ENCODE results near the gene SIK3.
"Not testable (repeated sequence)": the region's sequence is repeated elsewhere in the genome, so short reads cannot be mapped to it uniquely, and the experiment has no call there.

SIK3 gene

DNA sequence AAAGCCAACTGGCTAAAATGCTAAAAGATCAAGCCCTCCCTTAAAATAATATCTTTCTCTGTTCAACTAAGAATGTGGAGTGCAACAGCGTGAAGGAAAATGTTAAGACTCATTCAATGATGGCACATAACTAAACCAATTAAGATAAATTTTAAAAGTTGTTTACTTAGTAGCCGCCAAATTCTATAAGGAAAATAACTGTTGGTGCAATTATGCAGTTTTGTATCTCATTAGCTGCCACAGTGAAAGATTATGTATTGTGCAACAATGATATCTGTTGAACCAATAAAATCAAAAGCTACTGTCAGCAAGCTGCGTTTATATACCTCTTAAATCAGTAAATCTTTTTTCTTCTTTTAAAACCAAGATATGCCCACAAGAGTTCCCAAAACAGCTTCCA lies 55.5 kb downstream of the SIK3 start:
- DNase-seq = no peak

DNA sequence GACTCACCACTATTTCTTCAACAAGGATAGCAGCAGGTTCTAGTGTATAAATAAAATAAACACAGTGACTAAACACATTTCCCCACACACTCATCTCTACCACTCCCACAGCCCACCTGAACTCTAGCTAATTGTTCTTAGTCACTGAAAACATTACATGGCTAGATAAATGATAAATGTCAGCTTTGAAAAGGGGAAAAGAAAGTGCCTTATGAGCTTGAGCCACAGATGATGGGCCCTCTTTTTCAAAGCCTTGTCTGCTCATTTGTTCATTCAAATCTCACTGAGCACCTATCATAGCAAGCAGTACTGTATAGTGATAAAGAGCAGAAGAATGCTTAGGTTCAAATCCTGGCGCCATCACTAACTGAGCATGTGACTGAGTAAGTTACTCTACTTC lies 58.3 kb downstream of the SIK3 start:
- DNase-seq = no peak

DNA sequence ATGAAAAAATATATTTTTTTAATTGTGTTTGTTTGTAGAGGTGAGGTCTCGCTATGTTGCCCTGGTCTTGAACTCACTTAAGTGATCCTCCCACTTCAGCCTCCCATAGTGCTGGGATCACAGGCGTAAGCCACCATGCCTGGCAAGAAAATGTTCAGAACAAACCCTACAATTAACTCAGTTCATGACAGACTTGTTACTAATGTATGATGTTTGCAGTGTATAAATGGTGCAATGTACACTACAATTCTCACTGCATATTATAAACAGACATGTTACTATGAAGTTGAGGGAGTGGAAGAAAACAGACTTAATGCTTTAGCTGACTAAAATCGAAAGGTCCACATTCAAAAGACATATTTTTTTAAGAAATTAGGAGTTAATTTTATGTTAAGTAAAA lies 59.0 kb downstream of the SIK3 start:
- DNase-seq = no peak

DNA sequence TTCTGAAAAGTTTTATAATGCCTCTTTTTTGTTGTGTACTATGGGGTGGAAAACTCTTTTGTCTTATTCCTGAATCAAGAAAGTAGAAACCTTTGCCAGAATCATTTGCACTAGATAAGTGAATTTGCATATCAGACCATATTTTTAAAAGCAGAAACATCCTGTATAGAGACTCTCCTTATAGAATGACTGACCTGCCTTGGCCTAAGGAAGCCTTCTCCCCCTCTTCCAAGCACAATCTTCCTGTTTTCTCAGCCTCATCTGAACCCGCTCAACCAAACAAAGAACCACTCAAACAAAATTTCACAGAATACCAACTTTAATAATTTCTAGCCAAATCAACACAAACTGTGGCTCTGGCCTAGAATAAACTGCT lies 60.3 kb downstream of the SIK3 start:
- DNase-seq = no peak

DNA sequence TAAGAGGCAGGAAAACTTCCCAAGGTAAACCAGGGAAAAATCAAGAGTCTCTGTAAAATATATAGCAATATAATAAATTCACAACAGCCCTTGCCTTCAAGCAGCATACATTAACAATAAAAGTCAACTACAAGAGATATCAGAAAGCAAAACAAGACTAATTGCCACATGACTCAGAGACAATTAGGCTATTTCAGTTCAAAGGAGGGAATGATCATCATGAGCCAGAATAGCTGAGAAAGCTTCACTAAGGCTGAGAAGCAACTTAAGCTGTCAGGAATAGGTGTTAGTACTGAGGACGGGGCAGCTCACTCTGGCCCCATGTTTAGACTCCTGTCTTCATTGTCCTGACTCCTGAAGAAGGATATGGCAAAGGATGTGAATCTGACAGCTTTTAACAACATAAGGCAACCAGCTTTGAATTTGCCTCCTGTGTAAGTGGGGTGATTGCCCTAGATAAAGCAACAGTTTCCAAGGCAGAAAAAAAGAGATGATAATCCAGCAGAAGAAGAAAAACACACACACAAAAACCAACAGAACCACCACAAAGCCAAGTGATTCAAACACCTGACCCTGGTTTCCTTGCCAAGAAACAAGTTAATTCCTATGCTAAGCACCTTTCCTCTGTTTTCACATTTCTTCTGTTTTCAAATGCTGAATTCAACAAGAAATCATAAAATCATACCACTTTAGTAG lies 60.8 kb downstream of the SIK3 start:
- no peak for DNase-seq

DNA sequence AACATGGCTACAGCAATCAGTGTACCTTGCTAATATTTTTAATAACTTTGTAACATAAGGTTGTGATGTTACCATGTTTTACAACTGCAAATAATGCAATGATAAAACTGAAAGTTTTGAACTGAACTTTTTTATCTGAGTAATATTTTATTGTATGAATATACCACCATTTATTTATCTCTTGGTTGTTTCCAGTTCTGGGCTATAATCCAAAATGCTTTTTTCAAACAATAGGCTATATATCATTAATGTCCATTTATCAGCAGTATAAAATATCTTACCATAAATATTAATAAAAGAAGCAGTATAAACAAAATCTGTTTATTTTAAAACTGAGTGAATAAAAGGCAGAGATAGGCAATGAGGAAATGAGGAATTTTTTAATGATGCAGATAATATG lies 63.3 kb downstream of the SIK3 start:
- no peak for DNase-seq

DNA sequence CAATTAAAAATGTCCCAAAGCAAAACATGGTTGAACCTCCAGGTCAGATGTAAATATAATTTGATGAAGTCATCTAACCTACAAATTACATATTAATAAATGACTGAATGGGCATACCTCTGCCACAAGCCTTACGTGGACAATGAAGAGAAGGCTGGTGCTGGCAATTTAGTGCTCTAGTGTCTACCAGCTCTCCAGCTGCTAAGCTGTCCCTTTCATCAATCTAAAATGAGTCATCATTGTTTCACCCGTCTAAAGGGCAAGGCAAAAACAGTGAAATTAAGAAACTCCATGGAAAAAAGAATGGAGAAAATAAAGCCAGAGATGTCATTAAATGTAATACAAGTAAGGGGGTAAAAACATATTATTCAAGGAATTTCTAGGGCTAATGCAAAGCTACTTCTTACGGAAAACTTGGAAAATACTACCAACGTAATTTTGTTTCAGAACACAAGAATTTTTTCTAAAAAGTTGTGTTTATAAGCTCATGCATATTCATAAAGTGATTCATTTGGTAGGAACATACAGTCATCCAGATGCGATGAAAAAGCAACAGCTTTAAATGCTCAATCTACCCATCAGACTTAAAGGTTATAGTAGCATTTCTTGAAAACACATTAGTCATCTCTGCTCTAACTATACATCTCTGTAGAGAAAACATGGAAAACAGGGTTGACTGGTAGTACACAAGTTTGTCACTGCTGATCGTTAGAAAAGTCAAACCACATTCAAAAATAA lies 71.5 kb downstream of the SIK3 start:
- peak; percentile 75 for DNase-seq

DNA sequence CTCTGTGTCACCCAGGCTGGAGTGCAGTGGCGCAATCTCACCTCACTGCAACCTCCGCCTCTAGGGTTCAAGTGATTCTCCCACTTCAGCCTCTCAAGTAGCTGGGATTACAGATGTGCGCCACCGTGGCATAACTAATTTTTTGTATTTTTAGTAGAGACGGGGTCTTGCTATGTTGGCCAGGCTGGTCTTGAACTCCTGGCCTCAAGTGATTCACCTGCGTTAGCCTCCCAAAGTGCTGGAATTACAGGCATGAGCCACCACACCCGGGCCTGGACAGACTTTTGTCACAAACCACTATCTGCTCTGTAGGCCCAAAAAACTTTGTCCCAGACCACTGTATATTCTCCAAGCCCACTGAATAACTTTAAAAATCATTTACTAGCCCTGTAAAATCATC lies 74.5 kb downstream of the SIK3 start:
- not testable (repeated sequence) for DNase-seq

DNA sequence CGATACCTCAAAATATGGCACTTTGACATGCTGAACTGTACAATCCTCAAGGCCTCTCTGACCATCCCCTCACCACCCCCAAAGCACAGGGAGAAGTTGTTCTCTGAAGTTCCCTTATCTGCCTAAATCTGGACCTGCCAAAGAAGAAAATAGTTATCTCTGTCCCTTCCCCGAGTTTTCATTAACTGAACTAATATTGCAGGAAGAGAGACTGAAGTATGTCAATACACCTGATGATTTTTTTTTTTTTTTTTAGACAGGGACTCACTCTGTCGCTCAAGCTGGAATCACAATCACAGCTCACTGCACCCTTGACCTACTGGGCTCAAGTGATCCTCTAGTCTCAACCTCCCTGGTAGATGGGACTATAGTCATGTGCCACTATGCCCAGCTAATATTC lies 75.0 kb downstream of the SIK3 start:
- no peak for DNase-seq

DNA sequence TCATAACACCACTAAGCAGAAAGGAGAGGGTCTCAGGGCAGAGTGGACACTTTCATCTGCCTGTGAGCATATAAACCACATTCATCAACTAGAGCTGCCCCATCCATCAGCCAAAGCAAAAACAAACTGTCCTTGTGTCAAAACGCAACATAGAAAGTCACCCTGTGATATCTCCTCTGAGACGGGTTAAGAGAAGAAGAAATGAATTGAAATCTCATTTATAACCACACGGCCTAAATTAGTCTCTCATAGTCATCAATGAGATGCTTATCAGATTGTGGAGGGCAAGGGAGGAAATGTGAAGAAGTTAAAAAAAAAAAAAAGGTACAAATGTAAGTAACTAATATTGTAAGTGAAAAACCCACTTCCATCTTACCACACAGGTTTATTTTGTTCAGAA lies 75.7 kb downstream of the SIK3 start:
- no peak for DNase-seq

DNA sequence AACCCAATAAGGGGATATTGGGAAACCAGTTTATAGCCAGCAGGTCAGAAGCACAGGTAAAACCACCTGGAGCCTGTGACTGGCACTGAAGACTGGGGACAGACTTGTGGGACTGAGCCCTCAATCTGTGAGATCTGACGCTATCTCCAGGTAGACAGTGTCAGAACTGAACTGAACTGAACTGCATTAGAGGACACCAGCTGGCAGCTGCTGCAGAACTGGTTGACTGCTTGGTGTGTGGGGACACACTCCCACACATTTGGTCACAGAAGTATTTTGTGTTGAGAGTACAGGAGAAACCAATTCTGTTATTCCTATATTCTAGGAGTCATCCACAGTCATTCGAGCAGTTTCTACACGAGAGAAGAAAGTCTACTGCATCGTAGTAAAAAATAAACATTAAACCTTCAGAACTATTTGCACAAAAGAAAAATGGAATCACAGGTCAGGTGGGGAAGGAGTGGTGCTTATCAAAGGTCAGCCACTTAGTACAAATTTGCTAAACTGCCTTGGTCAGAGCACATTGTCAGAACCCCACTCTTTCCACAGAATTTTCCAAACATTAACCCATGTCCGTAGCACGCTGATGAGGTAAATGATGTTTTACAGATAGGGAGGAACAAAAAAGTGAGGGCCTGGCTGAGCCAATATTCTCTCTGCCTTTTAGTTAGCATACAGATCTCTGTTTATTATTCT lies 77.2 kb downstream of the SIK3 start:
- no peak for DNase-seq

DNA sequence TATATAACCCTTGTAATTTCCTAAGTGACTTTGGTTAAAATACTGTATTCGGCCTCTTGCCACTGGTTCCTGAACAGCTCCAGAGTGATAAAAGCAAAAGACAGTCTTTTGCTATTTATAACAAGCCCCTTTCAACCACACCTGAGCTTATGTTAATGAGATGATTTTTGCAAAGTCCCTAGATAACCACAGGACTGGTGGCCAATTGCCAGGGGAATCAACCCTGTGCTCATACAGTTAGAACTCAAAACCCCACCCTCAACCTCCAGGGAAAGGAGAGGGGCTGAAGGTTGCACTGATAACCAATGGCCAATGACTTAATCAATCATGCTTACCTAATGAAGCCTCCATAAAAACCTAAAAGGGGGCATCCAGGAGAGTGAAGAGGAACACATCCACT lies 77.9 kb downstream of the SIK3 start:
- DNase-seq = no peak

DNA sequence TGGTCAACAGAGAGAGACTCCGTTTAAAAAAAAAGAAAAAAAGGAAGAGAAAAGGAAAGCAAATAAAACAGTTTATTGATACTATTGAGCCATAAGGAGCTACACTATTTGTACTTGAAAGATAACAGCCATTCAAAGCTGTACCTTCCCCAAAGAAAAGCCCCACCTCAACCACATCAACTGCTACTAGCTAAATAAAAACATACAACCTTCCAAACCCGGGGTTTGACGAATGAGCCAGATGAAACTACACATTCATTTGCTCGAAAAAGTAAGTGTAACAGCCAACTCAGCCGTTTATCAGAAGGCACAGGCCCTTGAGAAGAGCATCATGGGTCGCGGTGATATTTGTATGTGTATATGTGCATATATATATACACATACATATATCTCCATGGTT lies 78.4 kb downstream of the SIK3 start:
- DNase-seq = no peak

DNA sequence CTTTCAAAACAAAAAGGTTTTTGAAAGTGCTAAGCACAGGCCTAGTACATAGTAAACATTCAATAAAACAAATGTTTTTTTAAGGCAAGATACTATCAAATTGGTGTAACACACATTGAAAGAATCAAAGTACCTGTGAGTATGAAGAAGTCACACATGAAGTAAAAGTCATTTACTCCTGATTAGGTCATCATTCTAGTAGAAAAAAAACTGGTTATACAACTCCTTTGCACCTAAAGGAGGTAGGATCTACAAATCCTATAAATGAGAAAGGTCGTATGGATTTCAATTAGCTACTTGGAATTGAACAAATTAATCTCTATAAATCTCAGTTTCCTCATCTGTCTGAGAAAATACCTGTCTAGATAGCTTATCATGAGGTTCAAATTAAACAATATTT lies 80.8 kb downstream of the SIK3 start:
- no peak for DNase-seq

DNA sequence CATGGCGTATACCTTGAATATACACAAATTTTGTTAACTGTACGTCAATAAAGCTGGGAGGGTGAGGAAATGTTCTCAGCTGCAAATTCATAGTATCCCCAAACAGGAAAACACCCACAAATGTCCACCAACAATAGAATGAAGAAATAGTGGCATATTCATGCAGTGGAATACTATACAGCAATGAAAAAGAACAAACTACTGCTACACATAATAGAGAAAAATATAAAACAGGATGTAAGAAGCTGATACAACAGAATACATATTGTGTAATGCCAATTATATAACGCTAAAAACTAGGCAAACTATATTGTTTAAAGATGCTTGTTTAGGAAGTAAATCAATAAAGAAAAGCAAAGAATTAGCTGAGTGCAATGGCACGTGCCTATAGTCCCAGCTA lies 81.5 kb downstream of the SIK3 start:
- no peak for DNase-seq

DNA sequence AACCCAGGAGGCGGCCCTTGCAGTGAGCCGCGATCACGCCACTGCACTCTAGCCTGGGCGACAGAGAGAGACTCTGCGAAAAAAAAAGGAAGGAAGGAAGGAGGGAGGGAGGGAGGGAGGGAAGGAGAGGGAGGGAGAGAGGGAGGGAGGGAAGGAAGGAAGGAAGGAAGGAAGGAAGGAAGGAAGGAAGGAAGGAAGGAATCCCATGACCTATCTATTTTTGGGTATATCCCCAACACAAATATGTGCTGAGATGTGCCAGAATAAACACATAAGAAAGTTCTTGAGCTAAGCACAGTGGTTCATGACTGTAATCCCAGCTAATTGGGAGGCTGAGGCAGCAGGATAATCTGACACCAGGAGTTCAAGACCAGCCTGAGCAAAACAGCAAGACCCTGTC lies 82.0 kb downstream of the SIK3 start:
- no peak for DNase-seq

DNA sequence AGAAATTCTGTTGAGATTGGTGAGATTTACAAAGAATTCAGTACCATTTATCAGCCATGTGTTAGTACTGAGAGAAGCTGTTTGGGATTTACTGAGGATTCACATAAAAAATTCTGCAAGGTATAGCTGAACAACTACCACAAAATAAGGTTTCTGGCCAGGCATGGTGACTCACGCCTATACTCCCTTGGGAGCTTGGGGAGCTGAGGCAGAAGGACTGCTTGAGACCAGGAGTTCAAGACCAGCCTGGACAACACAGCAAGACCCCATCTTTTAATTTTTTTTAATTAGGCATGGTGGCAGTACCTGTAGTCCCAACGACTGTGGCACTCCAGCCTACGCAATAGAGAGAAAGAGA lies 86.7 kb downstream of the SIK3 start:
- DNase-seq = peak; percentile 87

DNA sequence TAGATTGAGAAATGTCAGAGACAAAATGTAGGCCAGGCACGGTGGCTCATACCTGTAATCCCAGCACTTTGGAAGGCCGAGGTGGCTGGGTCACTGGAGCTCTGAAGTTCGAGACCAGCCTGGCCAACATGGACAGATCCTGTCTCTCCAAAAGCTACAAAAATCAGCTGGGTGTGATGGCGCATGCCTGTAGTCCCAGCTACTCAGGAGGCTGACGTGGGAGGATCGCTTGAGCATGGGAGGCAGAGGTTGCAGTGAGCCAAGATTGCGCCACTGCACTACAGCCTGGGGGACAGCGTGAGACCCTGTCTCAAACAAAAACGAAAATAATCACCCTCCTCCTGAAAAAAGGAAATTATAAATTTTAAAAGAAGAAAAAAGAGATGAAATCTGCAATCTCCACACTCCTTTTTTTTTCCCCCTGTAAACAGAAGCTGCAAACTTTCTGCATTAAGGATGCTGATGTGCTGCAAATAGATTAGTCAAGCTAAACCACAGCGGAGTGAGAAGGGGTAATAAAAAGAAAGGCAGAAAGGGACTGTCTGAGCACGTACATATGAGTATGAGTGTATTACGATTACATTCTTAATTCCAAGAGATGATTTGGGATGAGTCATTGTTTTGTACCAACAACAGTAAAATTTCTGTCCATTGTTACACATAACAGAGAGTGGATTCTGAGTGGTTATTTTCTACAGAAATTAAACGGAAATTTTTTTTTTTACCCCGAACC lies 87.3 kb downstream of the SIK3 start:
- peak; percentile 96 for DNase-seq

DNA sequence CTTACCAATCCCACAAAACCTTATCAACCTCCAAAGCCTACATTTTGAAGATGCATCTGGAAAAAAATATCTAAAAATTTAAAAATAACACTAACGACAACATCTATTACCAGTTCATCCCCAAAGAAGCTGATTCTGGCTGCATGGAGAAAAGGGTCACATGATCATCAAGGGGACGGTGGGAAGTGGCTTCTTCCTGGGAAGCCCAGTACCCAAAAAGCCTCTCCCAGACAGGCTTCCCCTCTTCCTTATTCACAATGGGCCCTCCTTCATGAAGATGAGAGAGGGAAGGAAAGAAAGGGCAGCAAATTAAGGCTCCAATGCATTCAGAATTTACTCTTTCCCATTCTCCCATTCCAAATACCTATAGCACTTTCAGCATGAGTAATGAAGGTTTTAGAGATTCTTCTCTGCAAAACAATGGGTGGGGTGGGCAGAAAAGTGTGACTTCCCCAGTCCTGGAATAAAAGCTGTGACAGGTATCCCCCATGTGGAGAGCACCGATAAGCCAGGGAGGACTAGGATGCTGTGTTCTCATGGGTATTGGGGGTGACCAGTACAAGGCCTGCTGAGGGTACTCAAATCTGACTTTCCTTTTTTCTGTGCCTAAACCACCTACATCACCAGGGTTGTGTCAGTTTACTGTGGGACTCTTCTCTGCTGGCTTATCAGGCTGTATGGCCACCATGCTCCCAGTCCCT lies 88.2 kb downstream of the SIK3 start:
- peak; percentile 24 for DNase-seq

DNA sequence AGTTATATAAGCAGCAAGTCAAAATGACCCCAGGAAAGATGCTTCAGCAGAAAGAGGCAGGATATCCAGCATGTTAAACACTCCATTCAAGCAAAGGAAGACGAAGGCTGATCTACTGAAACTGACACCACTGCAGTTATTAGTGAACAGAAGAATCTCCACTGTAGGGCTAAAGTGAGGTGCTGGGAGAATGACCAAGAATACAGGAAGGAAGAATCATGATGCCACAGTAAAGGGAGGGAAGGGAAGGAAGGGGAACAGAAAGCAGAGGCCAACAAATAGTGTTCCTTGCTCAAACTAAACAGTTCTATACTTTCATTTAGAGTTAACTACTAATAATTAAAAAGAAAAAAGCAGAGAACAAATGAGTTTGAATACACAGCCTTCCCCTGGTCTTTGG lies 92.5 kb downstream of the SIK3 start:
- DNase-seq = no peak

DNA sequence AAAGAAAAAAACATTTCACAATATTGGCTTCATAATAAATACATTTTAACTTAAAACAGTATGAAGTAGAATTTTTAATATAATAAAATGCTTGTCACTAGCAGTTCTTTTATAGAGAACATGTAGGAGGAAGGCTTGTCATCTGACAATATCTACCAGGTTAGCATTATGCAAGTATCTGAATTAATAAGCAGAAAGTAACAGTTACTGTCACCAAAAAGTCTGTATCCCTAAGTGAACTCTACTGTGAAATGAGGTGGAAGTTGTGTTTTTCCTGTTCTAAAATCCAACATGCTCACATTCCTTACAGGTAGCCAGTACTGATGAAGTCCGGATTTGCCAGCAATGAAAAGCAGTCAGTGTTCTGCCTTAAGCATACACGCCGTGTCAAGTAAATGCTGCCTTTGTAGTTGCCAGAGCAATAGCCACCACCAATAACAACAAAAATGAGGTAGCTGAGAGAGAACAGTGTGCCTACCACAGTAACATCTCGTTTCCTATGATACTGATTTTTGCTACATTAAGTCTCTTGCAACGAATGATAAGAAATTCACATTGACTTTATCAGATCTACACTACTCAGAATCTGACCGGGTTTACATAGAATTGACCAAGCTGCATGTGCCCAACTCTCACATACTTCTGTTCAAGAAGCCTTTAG lies 95.5 kb downstream of the SIK3 start:
- no peak for DNase-seq

DNA sequence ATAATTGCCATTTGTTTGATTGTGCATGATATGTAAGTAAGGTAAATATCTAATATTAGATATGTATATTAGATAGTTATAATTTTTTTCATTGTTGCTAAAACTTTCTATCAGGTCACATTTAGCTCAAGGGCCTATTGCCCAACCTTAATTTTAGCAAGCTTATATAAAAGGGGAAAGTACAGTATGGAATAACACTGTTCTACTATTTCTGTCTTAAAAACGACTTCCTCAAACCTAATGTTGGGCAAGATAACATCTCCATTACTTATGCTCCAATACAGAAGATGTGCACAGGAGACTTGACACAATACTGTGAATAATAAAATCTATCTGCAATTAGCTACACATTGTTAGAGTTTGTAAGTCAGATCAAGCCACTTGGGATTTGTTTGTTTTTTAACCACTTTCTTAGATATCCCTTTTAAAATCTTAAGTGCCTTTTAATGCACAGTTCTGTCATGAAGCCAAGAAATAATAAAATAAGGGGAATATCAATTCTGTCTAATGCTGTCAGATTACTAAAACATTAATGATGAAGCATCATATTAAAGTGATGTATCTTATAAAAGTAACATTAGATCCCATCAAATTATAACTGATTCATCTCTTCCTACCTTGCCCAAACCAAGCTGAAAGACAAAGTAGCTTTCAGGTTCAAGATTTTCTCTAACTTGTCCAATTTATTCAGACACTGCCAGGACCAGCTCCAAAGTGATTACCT lies 98.1 kb downstream of the SIK3 start:
- no peak for DNase-seq

Measured in fibroblast of skin of right biceps (primary cell).